Measurements from ENCODE around the gene CYP4F3.
"Not testable (repeated sequence)": the region's sequence is repeated elsewhere in the genome, so short reads cannot be mapped to it uniquely, and the experiment has no call there.

CYP4F3 gene

DNA sequence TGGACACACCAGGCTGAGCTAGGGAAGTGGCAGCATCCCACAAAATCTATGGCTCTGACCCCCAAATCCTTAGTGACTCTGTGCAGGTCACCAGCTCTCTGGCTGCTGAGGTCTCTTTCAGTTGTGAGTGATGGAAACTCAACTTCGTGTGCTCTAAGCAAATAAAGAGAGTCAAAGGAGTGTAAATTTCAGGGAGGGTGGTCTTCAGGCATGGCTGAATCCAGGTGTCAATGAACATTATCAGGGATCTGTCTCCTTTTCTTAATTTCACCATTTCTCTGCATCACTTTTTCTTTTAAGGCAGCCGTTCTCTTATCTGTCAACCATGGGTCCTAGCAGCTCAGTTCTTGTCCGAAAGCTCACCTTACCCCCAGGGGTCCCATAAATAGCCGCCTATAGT is 38.4 kb downstream of the CYP4F3 start:
- H3K4me3 ChIP-seq (replicated peaks; ENCODE audit: low read depth, low read length): no peak overlapping the region
- no peak for DNase-seq (ENCODE audit: extremely low read depth, low read depth)
- TF ChIP-seq, protein P1, sequence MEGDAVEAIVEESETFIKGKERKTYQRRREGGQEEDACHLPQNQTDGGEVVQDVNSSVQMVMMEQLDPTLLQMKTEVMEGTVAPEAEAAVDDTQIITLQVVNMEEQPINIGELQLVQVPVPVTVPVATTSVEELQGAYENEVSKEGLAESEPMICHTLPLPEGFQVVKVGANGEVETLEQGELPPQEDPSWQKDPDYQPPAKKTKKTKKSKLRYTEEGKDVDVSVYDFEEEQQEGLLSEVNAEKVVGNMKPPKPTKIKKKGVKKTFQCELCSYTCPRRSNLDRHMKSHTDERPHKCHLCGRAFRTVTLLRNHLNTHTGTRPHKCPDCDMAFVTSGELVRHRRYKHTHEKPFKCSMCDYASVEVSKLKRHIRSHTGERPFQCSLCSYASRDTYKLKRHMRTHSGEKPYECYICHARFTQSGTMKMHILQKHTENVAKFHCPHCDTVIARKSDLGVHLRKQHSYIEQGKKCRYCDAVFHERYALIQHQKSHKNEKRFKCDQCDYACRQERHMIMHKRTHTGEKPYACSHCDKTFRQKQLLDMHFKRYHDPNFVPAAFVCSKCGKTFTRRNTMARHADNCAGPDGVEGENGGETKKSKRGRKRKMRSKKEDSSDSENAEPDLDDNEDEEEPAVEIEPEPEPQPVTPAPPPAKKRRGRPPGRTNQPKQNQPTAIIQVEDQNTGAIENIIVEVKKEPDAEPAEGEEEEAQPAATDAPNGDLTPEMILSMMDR (IDR thresholded peaks at IDR 0.05; ENCODE audit: low read depth, low read length, missing control alignments): no peak

DNA sequence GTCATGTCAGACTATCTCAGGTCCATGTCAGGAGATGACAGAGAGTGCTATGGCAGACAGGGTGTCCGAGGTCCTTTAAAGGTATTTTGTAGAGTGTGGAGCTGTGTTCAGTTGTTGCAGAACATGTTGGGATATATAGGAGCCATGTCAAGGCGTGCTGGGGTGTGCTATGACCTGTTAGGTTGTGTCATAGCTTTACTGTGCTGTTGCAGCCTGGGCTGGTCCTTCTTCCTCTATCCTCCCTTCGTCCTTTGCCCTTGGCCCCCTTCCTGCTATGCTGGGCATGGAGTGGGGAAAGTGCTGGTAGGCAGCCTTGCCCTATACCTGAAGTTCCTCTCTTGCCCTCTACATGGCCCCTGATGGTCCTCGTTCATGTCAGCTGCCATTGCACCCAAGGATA is 39.2 kb downstream of the CYP4F3 start:
- DNase-seq (ENCODE audit: extremely low read depth, low read depth); H3K4me3 ChIP-seq (replicated peaks; ENCODE audit: low read depth, low read length): not testable (repeated sequence)

DNA sequence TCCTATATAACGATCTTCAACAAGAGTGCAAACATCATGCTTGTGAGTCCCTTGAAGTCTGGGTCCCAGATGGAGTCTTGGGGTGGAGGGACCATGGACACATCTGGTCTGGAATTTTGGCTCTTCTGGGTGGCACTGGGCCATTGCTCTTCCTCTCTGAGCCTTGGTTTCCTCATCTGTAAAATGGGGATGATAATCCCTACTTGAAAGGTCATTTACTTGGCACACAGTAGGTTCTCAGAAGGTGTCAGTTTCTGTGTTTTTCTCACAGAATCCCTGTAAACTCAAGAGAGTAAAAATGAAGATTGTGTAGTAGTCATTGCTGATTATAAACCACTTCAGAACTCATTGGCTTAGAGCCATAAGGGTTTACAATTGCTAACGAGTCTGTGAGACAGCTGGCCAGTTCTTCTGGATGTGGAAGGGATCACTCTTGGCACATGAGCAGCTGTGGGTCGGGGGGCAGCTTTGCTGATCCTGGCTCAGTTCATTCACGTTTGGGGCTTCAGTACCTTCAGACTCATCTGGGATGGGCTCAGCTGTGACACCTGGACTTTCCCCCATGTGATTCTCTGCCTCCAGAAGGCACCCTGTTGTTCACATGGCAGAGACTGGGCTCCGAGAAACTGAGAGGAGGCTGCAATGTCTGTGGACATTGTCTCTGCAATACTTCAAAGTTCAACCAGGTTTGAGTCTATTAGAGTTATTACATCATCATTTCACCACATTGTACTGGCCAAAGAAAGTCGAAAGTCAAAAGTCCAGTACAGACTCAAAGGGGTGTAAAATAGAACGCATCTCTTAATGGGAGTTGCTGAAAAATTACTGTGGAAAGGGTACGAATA is 40.0 kb downstream of the CYP4F3 start:
- TF ChIP-seq, protein P1 (IDR thresholded peaks at IDR 0.05; ENCODE audit: low read depth, low read length, missing control alignments): no peak
- no peak overlapping the region for H3K4me3 ChIP-seq (replicated peaks; ENCODE audit: low read depth, low read length)
- DNase-seq (ENCODE audit: extremely low read depth, low read depth): no peak

- TF ChIP-seq, protein P1 (IDR thresholded peaks at IDR 0.05; ENCODE audit: low read depth, low read length, missing control alignments): no peak
- DNase-seq (ENCODE audit: extremely low read depth, low read depth): no peak
- H3K4me3 ChIP-seq (replicated peaks; ENCODE audit: low read depth, low read length): no peak overlapping the region
Observed at GRCh38 chr19:15683411-15683810, 42.7 kb downstream of the CYP4F3 start.

- DNase-seq (ENCODE audit: extremely low read depth, low read depth): no peak
- no peak overlapping the region for H3K4me3 ChIP-seq (replicated peaks; ENCODE audit: low read depth, low read length)
- TF ChIP-seq, protein P1 (IDR thresholded peaks at IDR 0.05; ENCODE audit: low read depth, low read length, missing control alignments): no peak
Observed at GRCh38 chr19:15684828-15685227, 44.1 kb downstream of the CYP4F3 start.

GRCh38 chr19:15696654-15697194 is 56.0 kb downstream of the CYP4F3 start:
- TF ChIP-seq, protein P1 (IDR thresholded peaks at IDR 0.05; ENCODE audit: low read depth, low read length, missing control alignments): no peak
- no peak overlapping the region for H3K4me3 ChIP-seq (replicated peaks; ENCODE audit: low read depth, low read length)

DNA sequence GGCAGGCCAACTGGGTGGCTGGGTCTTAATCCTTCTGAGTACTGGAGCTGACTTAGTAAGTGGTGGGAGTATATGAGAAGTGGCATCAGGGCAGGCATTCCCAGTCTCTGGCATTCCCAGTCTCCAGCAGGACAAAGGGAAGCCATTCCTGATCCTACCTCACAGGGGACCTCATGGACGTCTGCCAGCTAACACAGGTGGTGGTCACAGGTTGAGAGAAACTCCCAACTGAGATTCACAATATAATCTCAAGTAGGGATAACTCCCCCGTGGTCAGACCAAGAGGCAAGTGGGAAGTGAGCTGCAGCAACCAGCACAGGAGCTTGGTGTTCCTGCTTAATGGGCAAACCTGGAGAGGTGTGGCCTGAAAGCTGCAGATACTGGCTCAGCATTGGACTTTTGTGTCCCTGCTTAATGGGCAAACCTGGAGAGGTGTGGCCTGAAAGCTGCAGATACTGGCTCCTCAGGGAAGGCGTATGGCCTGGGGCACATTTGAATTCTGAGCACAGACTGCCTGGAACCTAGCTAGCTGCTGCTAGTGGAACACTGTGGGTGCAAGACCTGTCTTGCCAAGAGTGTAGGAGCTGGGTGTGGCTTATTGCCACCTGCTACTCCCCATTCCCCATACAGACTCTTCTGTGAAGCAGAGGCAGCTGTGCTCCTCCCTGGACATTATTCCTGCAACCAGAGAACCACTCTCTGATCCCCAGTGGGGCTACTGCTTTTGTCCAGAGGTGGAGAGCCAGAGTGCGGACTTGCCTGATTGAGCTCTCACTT is 61.2 kb downstream of the CYP4F3 start:
- no peak for DNase-seq (ENCODE audit: extremely low read depth, low read depth)
- TF ChIP-seq, protein P1 (IDR thresholded peaks at IDR 0.05; ENCODE audit: low read depth, low read length, missing control alignments): no peak
- no peak overlapping the region for H3K4me3 ChIP-seq (replicated peaks; ENCODE audit: low read depth, low read length)

More at GRCh38 chr19:15696654-15697194, 56.0 kb downstream of the CYP4F3 start:
- no peak for DNase-seq (ENCODE audit: extremely low read depth, low read depth)
